Astrocyte of the spinal cord (primary cell): ENCODE measurements around the gene PML.

Source experiments
- DNase-seq: peaks from one replicate; pipeline ENCODE4 v3.0.0; 2011; ENCODE audit warnings: low read depth, low spot score
- H3K4me3 ChIP-seq: 2 replicates; pipeline ENCODE4 v1.5.1; 2011; ENCODE audit warnings: low read depth, mild to moderate bottlenecking, low read length, moderate library complexity
- CTCF ChIP-seq: IDR thresholded peaks from 2 replicates; pipeline ENCODE4 v1.5.1; 2012; ENCODE audit warnings: low read depth, mild to moderate bottlenecking, low read length, inconsistent platforms
- in situ Hi-C: cut with HindIII; loops from 2 replicates; pipeline ENCODE4 v1.10.0; 2017; ENCODE audit warnings: low sequenced_read_pairs

The PML gene

GRCh38 chr15:74038707-74039655 lies 44.5 kb downstream of the PML start:
- H3K4me3 ChIP-seq: no peak overlapping the region
- in situ Hi-C loops: no loop called here
- TF ChIP-seq CTCF: no peak
- no peak for DNase-seq

- in situ Hi-C loops: no loop called here
Measured at GRCh38 chr15:74039656-74040010, 45.1 kb downstream of the PML start.

GRCh38 chr15:74040109-74040850 lies 45.8 kb downstream of the PML start:
- DNase-seq: peak; percentile 97
- TF ChIP-seq CTCF: peak; percentile 2
- in situ Hi-C loops: no loop called here
- no peak overlapping the region for H3K4me3 ChIP-seq

More at GRCh38 chr15:74039656-74040010, 45.1 kb downstream of the PML start:
- H3K4me3 ChIP-seq: no peak overlapping the region
- no peak for TF ChIP-seq CTCF
- no peak for DNase-seq

GRCh38 chr15:74041311-74041756 lies 46.8 kb downstream of the PML start:
- in situ Hi-C loops: no loop called here
- no peak overlapping the region for H3K4me3 ChIP-seq
- TF ChIP-seq CTCF: no peak
- DNase-seq: no peak

GRCh38 chr15:74041777-74042435 lies 47.4 kb downstream of the PML start:
- in situ Hi-C loops: no loop called here
- H3K4me3 ChIP-seq: no peak overlapping the region
- DNase-seq: no peak
- no peak for TF ChIP-seq CTCF
